Kidney capillary endothelial cell (primary cell): Measurements from ENCODE around the gene ZNF628.

Experiments
- DNase-seq: peaks from one replicate; pipeline ENCODE4 v3.0.0-alpha.2; 2018; ENCODE audit warnings: low spot score

ZNF628 gene

DNA sequence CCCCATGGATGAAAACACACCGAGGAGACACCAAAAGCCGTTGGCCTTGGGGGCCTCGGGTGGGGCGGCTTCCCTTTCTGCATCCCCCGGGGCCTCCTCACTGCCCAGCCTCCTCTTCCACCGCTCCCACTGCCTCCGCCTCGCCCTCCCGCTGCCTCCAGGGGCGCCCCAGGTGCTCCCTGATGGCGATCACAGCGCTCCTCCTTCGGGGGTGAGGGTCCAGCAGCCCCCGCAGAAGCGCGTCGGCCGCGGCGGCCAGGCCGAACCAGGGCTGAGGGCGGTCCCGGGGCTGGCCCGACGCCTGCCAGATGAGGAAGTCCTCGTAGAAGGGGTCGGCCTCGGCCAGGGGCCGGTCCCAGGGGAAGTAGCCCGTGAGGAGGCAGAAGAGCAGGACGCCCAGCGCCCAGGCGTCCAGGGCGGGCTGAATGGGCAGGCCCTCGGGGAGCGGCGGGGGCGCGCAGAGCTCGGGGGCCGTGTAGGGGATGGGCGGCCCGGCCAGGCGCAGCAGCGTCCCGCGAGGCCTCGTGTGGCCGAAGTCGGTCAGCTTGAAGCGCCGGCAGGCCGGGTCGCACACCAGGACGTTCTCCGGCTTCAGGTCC, 53.3 kb downstream of the ZNF628 start:
- no peak for DNase-seq

DNA sequence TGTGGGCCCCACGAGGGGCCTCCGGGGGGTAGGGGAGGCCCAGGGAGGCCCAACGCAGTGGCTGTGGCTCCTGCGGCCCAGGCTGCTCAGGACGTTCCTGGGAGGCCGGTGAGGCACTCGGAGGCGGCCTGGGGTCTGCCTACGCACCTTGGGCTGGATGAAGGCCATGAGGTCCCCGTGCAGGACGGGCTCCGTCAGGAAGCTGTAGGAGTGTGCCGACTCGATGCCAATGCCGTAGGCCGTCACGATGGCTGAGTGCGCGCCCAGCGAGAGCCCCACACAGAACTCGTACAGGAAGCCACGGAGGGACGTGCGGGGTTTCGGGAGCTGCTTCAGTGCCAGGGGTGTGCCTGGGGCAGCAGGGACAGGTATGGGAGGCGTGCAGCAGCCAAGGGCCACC, 54.6 kb downstream of the ZNF628 start:
- DNase-seq: no peak
